Endothelial cell of umbilical vein (primary cell): ENCODE data around the gene CKMT1A. TPM values are rescaled to one million over a fixed set of nuclear protein-coding genes. Genes with fewer than 3 reads are reported as not detected.

Experiments used
- BruUV-seq: library from RNA; stranded (reverse); fragments of 400-500 nt; replicated peaks from 2 replicates; lab custom pipeline; 2021; lab: Mats Ljungman, UMichigan
- CTCF ChIA-PET: fragments of 300-600, 350-600 bp; sonication (Branson Sonifier 250); formaldehyde crosslinking; loops from one replicate; lab custom pipeline; 2021; ENCODE audit warnings: antibody characterized with exemption, inconsistent platforms; lab: Charles Lee
- POLR2A ChIA-PET: fragments of 300-600, 350-600 bp; sonication (Branson Sonifier 250); formaldehyde crosslinking; loops from one replicate; lab custom pipeline; 2021; ENCODE audit warnings: antibody characterized with exemption, inconsistent platforms; lab: Charles Lee
- DNase-seq: peaks from one replicate; pipeline ENCODE4 v3.0.0-alpha.2; 2011; ENCODE audit warnings: low read depth, low spot score
- FAIRE-seq: peaks from 2 replicates; lab custom pipeline; 2011; peaks lifted over from hg19 to GRCh38; lab: Jason Lieb, UNC
- H2AFZ ChIP-seq: 2 replicates; pipeline ENCODE4 v1.6.0; 2012; ENCODE audit warnings: low read depth, low read length, control low read depth, inconsistent platforms
- H3K27ac ChIP-seq: 2 replicates; pipeline ENCODE4 v1.5.1; 2011; ENCODE audit warnings: low read depth, mild to moderate bottlenecking, control low read depth, low read length, moderate library complexity; ENCODE audit not compliant: insufficient read depth
- H3K27me3 ChIP-seq, 2 experiments: 2 replicates each; pipeline versions ENCODE4 v1.6.0 to v1.6.1; 2011; ENCODE audit warnings: low read length in 2 of 2, mixed read lengths in 1 of 2; ENCODE audit not compliant: control insufficient read depth in 2 of 2, insufficient read depth in 2 of 2
- H3K36me3 ChIP-seq, 2 experiments: 2 replicates in 1 of 2; 3 replicates in 1 of 2; pipeline ENCODE4 v1.5.1; 2011; ENCODE audit warnings: low read length in 2 of 2, mild to moderate bottlenecking in 1 of 2, moderate library complexity in 1 of 2; ENCODE audit not compliant: control insufficient read depth in 2 of 2, insufficient read depth in 2 of 2; ENCODE audit errors: extremely low read depth in 1 of 2
- H3K4me1 ChIP-seq: 3 replicates; pipeline ENCODE4 v1.5.1; 2011; ENCODE audit warnings: mild to moderate bottlenecking, low read length; ENCODE audit not compliant: control insufficient read depth, insufficient read depth; ENCODE audit errors: extremely low read depth
- H3K4me2 ChIP-seq: 2 replicates; pipeline ENCODE4 v1.6.1; 2011; ENCODE audit warnings: low read length, control low read depth, mixed read lengths; ENCODE audit not compliant: insufficient read depth
- H3K4me3 ChIP-seq, 3 experiments: fragments of 200-600 bp in 1 of 3; sonication (generic), shearing (Covaris generic) in 1 of 3; replicated peaks in 1 of 3; 2 replicates each; pipeline ENCODE4 v1.5.1; 2011 to 2016; ENCODE audit warnings: control low read depth in 3 of 3, low read length in 3 of 3, mild to moderate bottlenecking in 2 of 3, inconsistent platforms in 1 of 3, low read depth in 1 of 3, moderate library complexity in 1 of 3; ENCODE audit not compliant: insufficient read depth in 1 of 3
- H3K79me2 ChIP-seq: 2 replicates; pipeline ENCODE4 v1.6.0; 2012; ENCODE audit warnings: low read length, inconsistent platforms; ENCODE audit not compliant: control insufficient read depth, insufficient read depth
- H3K9ac ChIP-seq: replicated peaks from 2 replicates; pipeline ENCODE3; 2011; ENCODE audit warnings: low read length, control low read depth; ENCODE audit not compliant: insufficient read depth; ENCODE audit errors: extremely low read depth
- H3K9me1 ChIP-seq: replicated peaks from 3 replicates; pipeline ENCODE4 v1.6.0; 2011; ENCODE audit warnings: mild to moderate bottlenecking, low read length; ENCODE audit not compliant: control insufficient read depth, insufficient read depth; ENCODE audit errors: extremely low read depth
- H3K9me3 ChIP-seq: replicated peaks from 2 replicates; pipeline ENCODE4 v1.5.1; 2012; ENCODE audit warnings: low read length, inconsistent platforms; ENCODE audit not compliant: control insufficient read depth, insufficient read depth
- H4K20me1 ChIP-seq: replicated peaks from 2 replicates; pipeline ENCODE3; 2011; ENCODE audit warnings: mild to moderate bottlenecking, low read length; ENCODE audit not compliant: control insufficient read depth, insufficient read depth; ENCODE audit errors: extremely low read depth
- CTCF ChIP-seq, 2 donors: IDR thresholded peaks; 1 replicate in 1 of 2; 2 replicates in 1 of 2; pipeline ENCODE4 v1.5.1; 2011; ENCODE audit warnings: low read length in 2 of 2, mild to moderate bottlenecking in 2 of 2, moderate library complexity in 2 of 2, control low read depth in 1 of 2, inconsistent platforms in 1 of 2, low read depth in 1 of 2; ENCODE audit not compliant: insufficient read depth in 1 of 2; ENCODE audit errors: extremely low read depth in 1 of 2
- EZH2 ChIP-seq: IDR thresholded peaks from 2 replicates; pipeline ENCODE4 v1.6.1; 2012; ENCODE audit warnings: borderline replicate concordance, low read depth, mild to moderate bottlenecking, moderate library complexity, low read length, inconsistent platforms; ENCODE audit not compliant: severe bottlenecking
- FOS ChIP-seq: IDR thresholded peaks from 2 replicates; pipeline ENCODE4 v1.6.1; 2011; ENCODE audit warnings: mild to moderate bottlenecking, low read length, moderate library complexity, borderline replicate concordance; ENCODE audit not compliant: insufficient read depth
- GATA2 ChIP-seq: IDR thresholded peaks from 2 replicates; pipeline ENCODE4 v1.7.0; 2011; ENCODE audit warnings: low read depth, mild to moderate bottlenecking, moderate library complexity, mixed read lengths, low read length; ENCODE audit not compliant: insufficient read length, insufficient read depth
- JUN ChIP-seq: IDR thresholded peaks from 2 replicates; pipeline ENCODE4 v1.6.1; 2011; ENCODE audit warnings: borderline replicate concordance, low read depth; ENCODE audit not compliant: insufficient read length, insufficient read depth
- MAX ChIP-seq: IDR thresholded peaks from 2 replicates; pipeline ENCODE4 v1.6.1; 2011; ENCODE audit not compliant: insufficient read depth, insufficient read length
- MYC ChIP-seq: IDR thresholded peaks from one replicate; pipeline ENCODE4 v1.6.1; 2011; ENCODE audit warnings: mild to moderate bottlenecking, low read depth, low read length
- POLR2A ChIP-seq: IDR thresholded peaks from 2 replicates; pipeline ENCODE4 v1.6.1; 2012; ENCODE audit warnings: low read depth, mild to moderate bottlenecking, control low read depth, low read length
- POLR2AphosphoS5 ChIP-seq: IDR thresholded peaks from 2 replicates; pipeline ENCODE4 v1.6.1; 2012; ENCODE audit warnings: low read depth, mild to moderate bottlenecking, control low read depth, low read length, moderate library complexity; ENCODE audit not compliant: insufficient read depth
- dilution Hi-C: fragments of 300-500 bp; cut with MboI; formaldehyde crosslinking; loops from one replicate; pipeline ENCODE4 v1.15.0; 2019; ENCODE audit warnings: low sequenced_read_pairs; ENCODE audit not compliant: extremely low pct_ligation_motif_present
- intact Hi-C: fragments of 100-400 bp; cut with micrococcal nuclease; formaldehyde crosslinking; loops from one replicate; pipeline ENCODE4 v1.10.0; 2022
- polyA plus RNA-seq, 4 experiments: library from polyadenylated mRNA; depleted of rRNA in 3 of 4; stranded (reverse) in 3 of 4; unstranded in 1 of 4; fragments of >200 nt; gene quantifications; 2 replicates each; pipeline versions ENCODE4 v1.2.1 to v1.2.3, GENCODE V29; 2011 to 2012; ENCODE audit warnings: missing spikeins in 1 of 4
- total RNA-seq: library from RNA; stranded (reverse); gene quantifications from 2 replicates; pipeline ENCODE4 v1.2.3, GENCODE V29; 2021

CKMT1A gene
- total and polyA plus RNA-seq, 2 donors (not counting 3 experiments of a cell fraction or from before 2014, with no cell fraction given): not detected

- Histone ChIP-seq H3K27ac (no peak overlapping the region), H3K4me1 (no peaks in the 10 kb centered on the region), H3K9me1 (no peaks in the 10 kb centered on the region), H3K4me2 (no peak overlapping the region), H3K27me3 (peaks cover 3 to 4% of the 10 kb centered on the region in 2 experiments), H3K36me3 (no peaks in the 10 kb centered on the region), H3K4me3 (no peak overlapping the region), H3K9me3 (no peaks in the 10 kb centered on the region), H3K9ac (no peak overlapping the region), H3K79me2 (no peaks in the 10 kb centered on the region), H4K20me1 (no peaks in the 10 kb centered on the region), H2AFZ (no peak overlapping the region)
- BruUV-seq: no TSS peak
- FAIRE-seq (no peak), DNase-seq (no peak)
- ChIA-PET POLR2A (no interaction called here), CTCF (no interaction called here)
- no peak for TF ChIP-seq GATA2
- no peak for TF ChIP-seq MAX
- TF ChIP-seq CTCF (IDR thresholded peaks at IDR 0.05; ENCODE audit: extremely low read depth in 1 of 2, insufficient read depth in 1 of 2, low read depth in 1 of 2, low read length in 2 of 2): no peak
- no peak for TF ChIP-seq POLR2AphosphoS5
- TF ChIP-seq FOS: no peak
- no peak for TF ChIP-seq EZH2
- TF ChIP-seq JUN: no peak
- no peak for TF ChIP-seq MYC
- no peak for TF ChIP-seq POLR2A
- intact Hi-C loops: no loop called here
- dilution Hi-C loops: no loop called here
Observed at GRCh38 chr15:43735416-43735815, 41.8 kb downstream of the CKMT1A start.
